HEK293 (cell line): Measurements from ENCODE around the gene KRT81.
"Not testable (repeated sequence)": the region's sequence is repeated elsewhere in the genome, so short reads cannot be mapped to it uniquely, and the experiment has no call there.

Experiments used
- ZNF548 ChIP-seq: fragments of 450-650 bp; formaldehyde crosslinking; IDR thresholded peaks from 2 replicates; pipeline ENCODE4 v1.5.1; 2016; ENCODE audit warnings: missing biosample characterization, missing genetic modification characterization
- ZNF629 ChIP-seq: fragments of 450-650 bp; formaldehyde crosslinking; IDR thresholded peaks from 2 replicates; pipeline ENCODE4 v1.5.1; 2017; ENCODE audit warnings: missing biosample characterization, missing genetic modification characterization
- TF ChIP-seq, protein P1 (sequence below): fragments of 450-650 bp; formaldehyde crosslinking; IDR thresholded peaks from 2 replicates; pipeline ENCODE4 v1.5.1; 2016; ENCODE audit warnings: missing biosample characterization, missing genetic modification characterization
- TF ChIP-seq, protein P2 (sequence below): fragments of 450-650 bp; formaldehyde crosslinking; IDR thresholded peaks from 2 replicates; pipeline ENCODE4 v1.5.1; 2016; ENCODE audit warnings: missing biosample characterization, missing genetic modification characterization

DNA sequence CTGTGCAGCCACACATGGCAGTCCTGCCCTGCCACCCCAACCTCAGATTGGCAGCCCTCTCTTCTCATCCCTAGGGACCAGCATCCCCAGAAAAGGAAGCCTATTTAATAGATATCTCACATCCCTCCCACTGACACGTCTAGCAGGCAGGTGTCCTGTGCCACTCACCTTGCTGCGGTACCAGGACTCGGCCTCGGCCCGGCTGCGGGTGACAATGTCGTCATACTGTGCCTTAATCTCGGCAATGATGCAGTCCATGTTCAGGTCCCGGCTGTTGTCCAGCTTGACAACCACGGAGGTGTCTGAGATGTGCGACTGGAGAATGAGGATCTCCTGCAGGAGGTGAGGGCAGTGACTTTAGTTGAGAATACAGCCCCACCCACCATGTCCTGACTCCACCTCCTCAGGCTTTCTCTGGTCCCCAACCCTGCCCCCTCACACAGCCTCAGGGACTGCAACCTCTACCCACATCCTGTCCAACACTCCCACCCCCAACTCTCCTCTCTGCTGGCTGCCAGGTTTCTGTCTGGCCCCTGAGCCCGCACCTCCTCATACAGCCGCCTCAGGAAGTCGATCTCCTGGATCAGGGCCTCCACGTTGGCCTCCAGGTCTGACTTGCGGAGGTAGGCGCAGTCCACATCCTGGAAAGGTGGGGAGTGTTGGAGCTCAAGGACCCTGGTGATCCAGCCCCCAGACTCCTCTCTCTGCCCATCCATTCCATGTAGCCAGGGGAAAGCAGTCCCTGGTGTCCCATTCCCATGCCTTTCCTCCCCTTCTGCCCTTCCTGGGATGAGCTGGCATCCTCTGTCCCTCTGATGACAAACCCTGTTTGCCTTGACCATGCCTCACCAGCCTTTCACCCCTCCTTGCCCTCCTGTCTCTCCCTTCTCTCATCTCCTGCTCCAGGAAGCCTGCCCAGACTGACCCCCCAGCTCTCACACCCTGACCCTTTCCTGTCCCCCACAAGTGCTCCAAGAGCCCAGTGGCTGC is 3.2 kb downstream of the KRT81 start:
- TF ChIP-seq, protein P1, sequence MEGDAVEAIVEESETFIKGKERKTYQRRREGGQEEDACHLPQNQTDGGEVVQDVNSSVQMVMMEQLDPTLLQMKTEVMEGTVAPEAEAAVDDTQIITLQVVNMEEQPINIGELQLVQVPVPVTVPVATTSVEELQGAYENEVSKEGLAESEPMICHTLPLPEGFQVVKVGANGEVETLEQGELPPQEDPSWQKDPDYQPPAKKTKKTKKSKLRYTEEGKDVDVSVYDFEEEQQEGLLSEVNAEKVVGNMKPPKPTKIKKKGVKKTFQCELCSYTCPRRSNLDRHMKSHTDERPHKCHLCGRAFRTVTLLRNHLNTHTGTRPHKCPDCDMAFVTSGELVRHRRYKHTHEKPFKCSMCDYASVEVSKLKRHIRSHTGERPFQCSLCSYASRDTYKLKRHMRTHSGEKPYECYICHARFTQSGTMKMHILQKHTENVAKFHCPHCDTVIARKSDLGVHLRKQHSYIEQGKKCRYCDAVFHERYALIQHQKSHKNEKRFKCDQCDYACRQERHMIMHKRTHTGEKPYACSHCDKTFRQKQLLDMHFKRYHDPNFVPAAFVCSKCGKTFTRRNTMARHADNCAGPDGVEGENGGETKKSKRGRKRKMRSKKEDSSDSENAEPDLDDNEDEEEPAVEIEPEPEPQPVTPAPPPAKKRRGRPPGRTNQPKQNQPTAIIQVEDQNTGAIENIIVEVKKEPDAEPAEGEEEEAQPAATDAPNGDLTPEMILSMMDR, result not testable (repeated sequence)
- TF ChIP-seq, protein P2, sequence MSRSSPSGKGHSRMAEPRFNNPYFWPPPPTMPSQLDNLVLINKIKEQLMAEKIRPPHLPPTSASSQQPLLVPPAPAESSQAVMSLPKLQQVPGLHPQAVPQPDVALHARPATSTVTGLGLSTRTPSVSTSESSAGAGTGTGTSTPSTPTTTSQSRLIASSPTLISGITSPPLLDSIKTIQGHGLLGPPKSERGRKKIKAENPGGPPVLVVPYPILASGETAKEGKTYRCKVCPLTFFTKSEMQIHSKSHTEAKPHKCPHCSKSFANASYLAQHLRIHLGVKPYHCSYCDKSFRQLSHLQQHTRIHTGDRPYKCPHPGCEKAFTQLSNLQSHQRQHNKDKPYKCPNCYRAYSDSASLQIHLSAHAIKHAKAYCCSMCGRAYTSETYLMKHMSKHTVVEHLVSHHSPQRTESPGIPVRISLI (tag by site-specific recombination), result not testable (repeated sequence)
- TF ChIP-seq ZNF548, ZNF629 (tag by site-specific recombination): not testable (repeated sequence)
